ENCODE results near the gene WHRN. TPM values are rescaled to one million over a fixed set of nuclear protein-coding genes. Genes with fewer than 3 reads are reported as not detected.

Gene WHRN
- total RNA-seq, 4 donors from 2014 or later: 3.0 to 15.5 (median 6.6) TPM

DNA sequence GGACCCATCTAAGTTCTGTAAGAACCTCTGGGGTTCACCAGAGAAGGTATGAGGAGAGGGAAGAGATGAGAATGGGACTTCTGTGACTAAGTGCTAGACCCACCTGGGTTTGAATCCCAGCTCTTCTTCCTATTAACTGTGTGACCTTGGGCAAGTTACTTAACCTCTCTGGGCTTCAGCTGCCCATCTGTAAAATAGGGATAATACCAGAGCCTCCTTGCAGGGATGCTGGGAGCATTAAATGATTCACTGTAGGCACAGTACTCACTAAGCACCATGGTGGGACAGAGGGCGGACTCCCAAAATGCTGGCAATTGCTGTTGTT, 53.6 kb downstream of the WHRN start:
- DNase-seq (ENCODE audit: low spot score) (no peak), ATAC-seq (ENCODE audit: low FRiP score) (no peak)
- no peak for TF ChIP-seq CTCF (IDR thresholded peaks at IDR 0.05)

DNA sequence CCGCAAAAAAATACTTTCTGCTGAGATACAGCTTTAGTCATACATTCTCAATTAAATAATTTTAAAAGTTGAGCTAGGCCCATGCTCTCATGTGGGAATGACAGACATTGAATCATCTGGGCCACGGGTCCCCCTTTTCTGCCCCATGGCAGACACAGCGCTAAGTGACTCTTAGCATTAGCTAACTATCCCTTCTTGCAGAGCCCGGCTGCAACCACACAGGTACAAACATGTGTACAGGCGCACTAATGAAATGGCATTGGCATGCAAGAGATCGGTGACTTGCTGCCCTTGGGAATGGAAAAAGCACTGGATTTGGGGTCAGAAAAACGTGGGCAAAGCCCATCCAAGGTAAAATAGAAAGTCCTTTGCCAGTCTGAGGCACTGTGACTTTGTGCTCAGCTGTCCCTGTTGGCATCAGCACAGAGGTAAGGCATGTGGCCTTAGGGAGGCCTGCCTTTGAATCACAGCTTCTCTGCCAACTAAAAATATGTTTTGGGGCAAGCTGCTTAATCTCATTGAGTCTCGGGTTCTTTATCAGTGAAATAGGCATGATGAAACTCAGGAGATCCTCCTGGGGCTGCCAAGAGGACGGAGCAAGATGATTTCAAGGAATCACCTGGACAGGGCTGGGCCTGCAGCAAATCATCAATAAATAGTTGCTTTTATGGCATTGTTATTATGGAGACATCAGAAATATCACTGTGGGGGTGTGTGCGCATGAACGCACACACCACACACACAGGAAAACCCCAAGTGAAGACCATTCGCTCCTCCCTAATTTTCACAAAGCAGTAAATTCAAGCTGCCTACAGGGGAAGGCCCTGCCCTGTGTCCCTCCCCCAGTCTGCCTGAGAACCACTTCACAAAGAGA, 54.2 kb downstream of the WHRN start:
- peak; percentile 11 for ATAC-seq (ENCODE audit: low FRiP score)
- DNase-seq (ENCODE audit: low spot score): no peak
- TF ChIP-seq CTCF (IDR thresholded peaks at IDR 0.05): no peak

- TF ChIP-seq CTCF (IDR thresholded peaks at IDR 0.05): no peak
- ATAC-seq (ENCODE audit: low FRiP score): no peak
- DNase-seq (ENCODE audit: low spot score): no peak
These were observed 55.1 kb downstream of the WHRN start for GRCh38 chr9:114450181-114450580.

GRCh38 chr9:114449236-114449635, 56.0 kb downstream of the WHRN start:
- TF ChIP-seq CTCF (IDR thresholded peaks at IDR 0.05): no peak
- ATAC-seq (ENCODE audit: low FRiP score) (no peak), DNase-seq (ENCODE audit: low spot score) (no peak)

GRCh38 chr9:114448706-114449105, 56.6 kb downstream of the WHRN start:
- no peak for TF ChIP-seq CTCF (IDR thresholded peaks at IDR 0.05)
- no peak for ATAC-seq (ENCODE audit: low FRiP score)
- no peak for DNase-seq (ENCODE audit: low spot score)

DNA sequence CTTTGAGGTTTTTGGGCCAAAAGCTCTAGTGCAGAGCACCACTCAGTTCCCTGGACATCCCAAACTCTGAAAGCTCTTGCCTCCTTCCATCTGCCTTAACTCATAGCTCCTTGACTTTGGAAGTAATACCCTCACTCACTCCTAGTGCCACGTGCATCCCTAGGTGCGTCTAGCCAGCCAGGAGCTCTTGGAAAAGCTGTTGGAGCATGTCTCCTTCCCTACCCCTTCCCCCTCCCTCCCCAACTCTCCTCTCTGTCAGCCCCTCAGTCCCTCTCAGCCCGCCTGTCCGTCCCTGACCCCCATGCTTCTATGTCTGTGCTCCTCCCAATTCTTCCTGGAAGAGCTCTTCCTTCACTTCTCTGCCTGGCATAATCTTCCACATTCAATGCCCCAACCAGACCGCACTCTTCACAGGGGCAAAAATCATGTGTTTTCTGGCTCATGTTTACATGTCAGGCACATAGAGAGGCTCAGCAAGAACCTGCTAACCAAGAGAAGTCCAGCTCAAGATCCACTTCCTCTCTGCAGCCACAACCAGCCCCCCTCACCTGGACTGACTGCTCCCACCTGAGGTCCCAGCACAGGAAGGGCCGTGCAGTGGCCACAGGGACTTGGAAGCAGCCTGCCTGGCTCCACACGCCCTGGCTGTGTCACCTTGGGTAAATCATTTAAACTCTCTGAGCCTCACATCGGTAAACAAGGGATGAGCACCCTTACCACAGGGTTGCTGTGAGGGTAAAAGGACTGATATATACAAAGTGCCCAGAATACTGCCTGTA, 58.4 kb downstream of the WHRN start:
- no peak for TF ChIP-seq CTCF (IDR thresholded peaks at IDR 0.05)
- no peak for DNase-seq (ENCODE audit: low spot score)
- peak; percentile 34 for ATAC-seq (ENCODE audit: low FRiP score)
